Parathyroid adenoma (tissue), 2 donors: ENCODE data around the gene VHLL.

Source experiments
- H2AFZ ChIP-seq: fragments of 300-600 bp; sonication (generic); one replicate; pipeline ENCODE4 v1.7.0; 2017; ENCODE audit warnings: antibody characterized with exemption, mild to moderate bottlenecking
- H3K27ac ChIP-seq: fragments of 300-600 bp; sonication (generic); one replicate; pipeline ENCODE4 v1.7.0; 2017
- H3K27me3 ChIP-seq: fragments of 300-600 bp; sonication (generic); one replicate; pipeline ENCODE4 v1.7.0; 2017; ENCODE audit warnings: low read length; ENCODE audit not compliant: control insufficient read depth, insufficient read depth
- H3K36me3 ChIP-seq: fragments of 300-600 bp; sonication (generic); one replicate; pipeline ENCODE4 v1.7.0; 2017; ENCODE audit warnings: low read length; ENCODE audit not compliant: control insufficient read depth, insufficient read depth
- H3K4me1 ChIP-seq: fragments of 300-600 bp; sonication (generic); one replicate; pipeline ENCODE4 v1.7.0; 2017; ENCODE audit warnings: control low read depth
- H3K4me2 ChIP-seq: fragments of 300-600 bp; sonication (generic); one replicate; pipeline ENCODE4 v1.7.0; 2017; ENCODE audit warnings: low read length
- H3K4me3 ChIP-seq: fragments of 300-600 bp; sonication (generic); one replicate; pipeline ENCODE4 v1.7.0; 2017; ENCODE audit warnings: low read depth, low read length
- H3K79me2 ChIP-seq: fragments of 300-600 bp; sonication (generic); one replicate; pipeline ENCODE4 v1.7.0; 2017; ENCODE audit warnings: control low read depth
- H3K9ac ChIP-seq: fragments of 300-600 bp; sonication (generic); one replicate; pipeline ENCODE4 v1.7.0; 2017; ENCODE audit warnings: mild to moderate bottlenecking
- H3K9me3 ChIP-seq: fragments of 300-600 bp; sonication (generic); one replicate; pipeline ENCODE4 v1.7.0; 2017; ENCODE audit warnings: low read length; ENCODE audit not compliant: control insufficient read depth
- CTCF ChIP-seq: fragments of 300-600 bp; sonication (generic); IDR thresholded peaks from one replicate; pipeline ENCODE4 v1.7.0; 2017; ENCODE audit warnings: antibody characterized with exemption, mild to moderate bottlenecking
- donor health status: primary hyperparathyroidism.

The VHLL gene

DNA sequence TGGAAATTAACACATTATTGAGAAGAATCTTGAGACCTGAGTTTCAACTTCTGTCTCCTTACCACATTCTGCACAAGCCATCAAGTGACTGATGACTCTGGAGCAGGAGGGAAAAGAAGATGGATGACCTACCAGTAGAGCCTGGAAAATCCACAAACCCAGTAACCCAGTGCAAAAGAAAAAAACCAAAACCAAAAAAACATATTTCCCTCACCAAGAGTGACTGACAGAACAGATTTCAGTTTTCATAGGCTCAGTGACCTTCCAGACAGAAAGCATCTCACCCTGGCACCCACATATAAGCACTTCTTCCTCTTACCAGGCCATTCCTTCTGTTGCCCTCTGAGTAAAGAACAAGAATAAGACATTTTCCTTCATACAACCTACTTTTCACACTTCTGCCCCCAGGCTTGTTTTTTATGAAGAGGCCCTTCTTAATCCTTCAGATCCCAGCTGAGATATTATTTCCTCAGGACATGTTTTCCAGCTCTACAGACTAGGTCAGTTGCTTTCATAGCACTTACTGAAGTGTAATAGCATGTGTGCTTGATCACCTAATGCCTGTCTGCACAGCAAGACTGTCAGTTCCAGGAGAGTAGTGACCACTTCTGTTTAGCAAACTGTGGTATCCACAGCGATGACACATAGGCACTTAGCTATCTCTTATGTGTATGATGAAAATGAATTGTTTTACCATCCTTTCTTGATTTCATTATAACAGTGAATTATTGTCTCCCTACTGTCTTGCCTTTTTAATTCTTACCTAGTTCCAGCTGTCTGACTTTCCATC lies 43.3 kb upstream of the VHLL start:
- no peaks in the 10 kb centered on the region for H3K9me3 ChIP-seq
- H3K27ac ChIP-seq = no peak overlapping the region
- no peaks in the 10 kb centered on the region for H3K4me1 ChIP-seq
- peaks cover 4% of the 10 kb centered on the region for H3K79me2 ChIP-seq
- no peak overlapping the region for H3K9ac ChIP-seq
- no peak overlapping the region for H2AFZ ChIP-seq
- no peaks in the 10 kb centered on the region for H3K27me3 ChIP-seq
- no peaks in the 10 kb centered on the region for H3K36me3 ChIP-seq
- H3K4me3 ChIP-seq = no peak overlapping the region
- no peak overlapping the region for H3K4me2 ChIP-seq
- TF ChIP-seq CTCF = no peak

DNA sequence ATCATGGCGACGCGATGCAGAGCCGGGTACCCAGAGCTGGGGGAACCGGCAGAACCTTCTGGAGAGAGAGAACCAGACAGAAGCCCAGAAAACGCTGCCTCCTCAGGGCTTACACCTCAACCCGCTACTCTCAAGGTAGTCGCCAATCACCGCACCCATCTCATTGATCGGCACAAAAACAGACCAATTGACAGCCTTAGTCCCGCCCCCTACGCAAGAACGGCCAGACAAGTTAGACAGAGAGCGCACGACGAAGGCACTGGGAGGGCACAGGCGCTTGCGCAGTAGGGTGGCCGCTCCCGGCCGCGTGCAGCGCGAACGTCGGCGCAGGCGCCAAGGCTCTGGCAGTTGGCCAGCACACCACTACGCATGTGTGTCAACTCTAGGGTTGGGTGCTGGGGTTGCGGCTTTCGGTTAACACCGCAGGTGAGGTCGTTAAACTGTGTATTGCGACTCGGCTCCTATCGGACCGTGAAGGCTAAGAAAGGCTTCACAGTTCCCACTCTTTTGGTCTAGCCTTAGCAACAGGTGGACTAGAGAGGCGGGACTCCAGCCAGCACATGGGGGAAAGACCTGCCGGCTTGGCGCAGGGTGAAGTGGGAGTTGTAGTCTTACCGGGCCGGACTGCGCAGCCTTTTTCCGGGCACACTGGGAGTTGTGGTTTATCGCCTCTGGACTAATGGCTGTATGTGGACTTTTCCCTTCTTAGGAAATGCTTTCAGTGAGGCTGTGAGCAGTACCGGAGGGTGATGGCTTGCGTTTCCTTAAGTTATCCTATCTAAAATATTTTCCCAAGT lies 39.3 kb upstream of the VHLL start, which contains the start of the genes CCT3 and TSACC:
Gene CCT3, minus strand, starts transcription at position 113 of the 797 bp plus-strand sequence. Its CDS starts 108 bp downstream, at position 5.
Gene TSACC, plus strand, starts transcription at position 347 of the 797 bp plus-strand sequence. CDS start 1,232 bp downstream, outside the sequence.
- peak within 1 kb of the TSS; percentile 19 for H3K9ac ChIP-seq
- peaks cover 13% of the 10 kb centered on the region for H3K79me2 ChIP-seq
- no peaks in the 10 kb centered on the region for H3K27me3 ChIP-seq
- H3K4me1 ChIP-seq = no peaks in the 10 kb centered on the region
- TF ChIP-seq CTCF = no peak
- peak within 1 kb of the TSS; percentile 88 for H2AFZ ChIP-seq
- no peaks in the 10 kb centered on the region for H3K36me3 ChIP-seq
- peak within 1 kb of the TSS; percentile 95 for H3K4me2 ChIP-seq
- no peaks in the 10 kb centered on the region for H3K9me3 ChIP-seq
- peak within 1 kb of the TSS; percentile 96 for H3K4me3 ChIP-seq
- H3K27ac ChIP-seq = peak within 1 kb of the TSS; percentile 60

DNA sequence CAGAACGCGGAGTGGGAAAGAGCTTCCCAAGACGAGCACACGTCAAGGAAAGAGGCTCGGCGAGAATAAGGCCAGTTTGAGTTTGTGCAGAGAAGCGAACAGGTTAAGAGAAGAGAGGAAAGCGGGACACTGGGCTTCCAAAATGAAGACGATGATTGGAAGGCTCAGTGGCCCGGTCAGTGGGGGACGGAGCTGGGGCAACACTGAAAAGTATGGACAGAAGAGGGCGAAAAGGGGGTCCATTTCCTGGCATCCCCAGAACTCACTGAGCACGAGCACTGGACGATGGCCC lies 38.7 kb upstream of the VHLL start:
- peak overlapping the region; percentile 75 for H3K4me2 ChIP-seq
- H3K27ac ChIP-seq = peak overlapping the region; percentile 41
- no peaks in the 10 kb centered on the region for H3K27me3 ChIP-seq
- H2AFZ ChIP-seq = peak overlapping the region; percentile 56
- TF ChIP-seq CTCF = no peak
- no peaks in the 10 kb centered on the region for H3K4me1 ChIP-seq
- peak overlapping the region; percentile 19 for H3K9ac ChIP-seq
- H3K9me3 ChIP-seq = no peaks in the 10 kb centered on the region
- peaks cover 13% of the 10 kb centered on the region for H3K79me2 ChIP-seq
- no peaks in the 10 kb centered on the region for H3K36me3 ChIP-seq
- H3K4me3 ChIP-seq = peak overlapping the region; percentile 96

DNA sequence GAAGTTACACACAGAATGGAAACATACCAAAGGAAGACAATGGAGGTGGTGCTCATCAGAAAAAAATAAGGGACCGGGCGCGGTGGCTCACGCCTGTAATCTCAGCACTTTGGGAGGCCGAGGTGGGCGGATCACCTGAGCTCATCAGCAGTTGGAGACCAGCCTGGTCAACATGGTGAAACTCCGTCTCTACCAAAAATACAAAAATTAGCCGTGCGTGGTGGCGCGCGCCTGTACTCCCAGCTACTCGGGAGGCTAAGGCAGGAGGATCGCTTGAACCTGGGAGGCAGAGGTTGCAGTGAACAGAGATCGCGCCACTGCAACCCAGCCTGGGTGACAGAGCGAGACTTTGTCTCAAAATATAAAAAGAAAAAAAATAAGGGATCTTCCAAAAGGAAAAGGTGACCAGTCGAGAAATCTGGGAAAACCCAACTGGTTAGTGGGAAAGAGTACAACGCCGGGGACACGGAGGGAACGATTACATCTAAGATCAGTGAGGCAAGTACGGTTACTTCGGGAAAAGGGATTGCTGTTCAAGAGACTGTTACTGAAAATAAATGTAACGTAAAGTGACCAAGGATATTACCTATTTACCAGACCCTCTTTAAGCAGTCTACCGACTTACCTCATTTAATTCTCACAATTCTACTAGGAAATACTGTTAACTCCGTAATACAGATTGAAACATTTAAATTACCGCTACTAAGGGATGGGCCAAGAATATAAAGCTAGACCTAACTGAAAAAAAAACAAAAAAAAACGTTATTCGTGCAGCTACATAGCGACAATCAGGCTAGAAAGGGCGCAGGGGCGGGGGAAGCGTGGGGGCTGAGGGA lies 38.2 kb upstream of the VHLL start:
- peak overlapping the region; percentile 19 for H3K9ac ChIP-seq
- peaks cover 13% of the 10 kb centered on the region for H3K79me2 ChIP-seq
- peak overlapping the region; percentile 41 for H3K27ac ChIP-seq
- H2AFZ ChIP-seq = peak overlapping the region; percentile 56
- no peak for TF ChIP-seq CTCF
- no peaks in the 10 kb centered on the region for H3K4me1 ChIP-seq
- peak overlapping the region; percentile 96 for H3K4me3 ChIP-seq
- no peaks in the 10 kb centered on the region for H3K36me3 ChIP-seq
- no peaks in the 10 kb centered on the region for H3K9me3 ChIP-seq
- peak overlapping the region; percentile 75 for H3K4me2 ChIP-seq
- no peaks in the 10 kb centered on the region for H3K27me3 ChIP-seq
